ENCODE data around the gene GIMAP8. TPM values are rescaled to one million over a fixed set of nuclear protein-coding genes. Genes with fewer than 3 reads are reported as not detected.

The GIMAP8 gene
- total RNA-seq, 1 donor from 2014 or later, result not detected

GRCh38 chr7:150404172-150404804 lies 46.1 kb upstream of the GIMAP8 start:
- H3K4me3 ChIP-seq (ENCODE audit: low read depth, low read length), result peak overlapping the region; percentile 67
- TF ChIP-seq, protein P1, sequence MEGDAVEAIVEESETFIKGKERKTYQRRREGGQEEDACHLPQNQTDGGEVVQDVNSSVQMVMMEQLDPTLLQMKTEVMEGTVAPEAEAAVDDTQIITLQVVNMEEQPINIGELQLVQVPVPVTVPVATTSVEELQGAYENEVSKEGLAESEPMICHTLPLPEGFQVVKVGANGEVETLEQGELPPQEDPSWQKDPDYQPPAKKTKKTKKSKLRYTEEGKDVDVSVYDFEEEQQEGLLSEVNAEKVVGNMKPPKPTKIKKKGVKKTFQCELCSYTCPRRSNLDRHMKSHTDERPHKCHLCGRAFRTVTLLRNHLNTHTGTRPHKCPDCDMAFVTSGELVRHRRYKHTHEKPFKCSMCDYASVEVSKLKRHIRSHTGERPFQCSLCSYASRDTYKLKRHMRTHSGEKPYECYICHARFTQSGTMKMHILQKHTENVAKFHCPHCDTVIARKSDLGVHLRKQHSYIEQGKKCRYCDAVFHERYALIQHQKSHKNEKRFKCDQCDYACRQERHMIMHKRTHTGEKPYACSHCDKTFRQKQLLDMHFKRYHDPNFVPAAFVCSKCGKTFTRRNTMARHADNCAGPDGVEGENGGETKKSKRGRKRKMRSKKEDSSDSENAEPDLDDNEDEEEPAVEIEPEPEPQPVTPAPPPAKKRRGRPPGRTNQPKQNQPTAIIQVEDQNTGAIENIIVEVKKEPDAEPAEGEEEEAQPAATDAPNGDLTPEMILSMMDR (conservative IDR thresholded peaks at IDR 0.05; ENCODE audit: low read depth, low read length), result no peak
- DNase-seq (ENCODE audit: low read depth), result no peak

DNA sequence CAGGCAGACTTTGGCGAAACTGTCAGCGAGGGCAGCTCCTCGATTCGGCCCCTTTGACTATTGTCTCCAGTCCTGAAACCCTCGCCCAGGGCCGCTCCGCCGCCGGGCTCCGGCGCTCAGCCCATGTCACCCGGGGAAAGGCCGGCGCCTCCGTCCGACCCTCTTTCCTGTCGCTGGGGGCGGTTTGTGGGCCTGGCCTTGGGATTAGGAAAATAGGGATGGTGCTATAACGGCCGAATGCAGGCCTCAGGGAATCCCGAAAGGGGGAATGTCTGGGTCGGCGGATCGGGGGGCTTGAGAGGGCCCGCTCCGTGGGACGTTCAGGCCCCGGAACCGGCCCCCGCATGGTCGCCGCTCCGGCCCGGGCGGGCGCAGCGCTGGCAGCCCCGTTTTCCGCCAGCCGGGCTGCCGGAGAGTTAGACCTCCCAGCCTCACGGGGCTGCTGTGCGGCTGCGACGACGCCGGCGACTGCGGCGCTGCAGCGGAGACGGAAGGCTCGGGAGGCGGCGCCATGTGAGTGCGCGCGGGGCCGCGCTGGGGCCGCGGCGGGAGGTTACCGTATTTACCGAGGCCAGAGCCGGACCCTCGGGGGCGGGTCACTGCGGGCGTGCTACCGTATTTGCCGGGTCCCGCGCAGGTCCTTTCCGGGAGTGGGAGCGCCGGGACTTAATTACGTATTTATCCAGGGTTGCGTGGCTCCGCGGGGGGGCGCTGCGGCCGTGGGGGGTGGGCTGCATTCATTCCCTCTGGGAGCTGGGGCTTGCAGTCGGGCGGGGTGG lies 45.4 kb upstream of the GIMAP8 start:
- no peak for DNase-seq (ENCODE audit: low read depth)
- TF ChIP-seq, protein P1 (conservative IDR thresholded peaks at IDR 0.05; ENCODE audit: low read depth, low read length), result peak; percentile 26
- peak overlapping the region; percentile 67 for H3K4me3 ChIP-seq (ENCODE audit: low read depth, low read length)

- peak overlapping the region; percentile 67 for H3K4me3 ChIP-seq (ENCODE audit: low read depth, low read length)
- no peak for DNase-seq (ENCODE audit: low read depth)
- TF ChIP-seq, protein P1 (conservative IDR thresholded peaks at IDR 0.05; ENCODE audit: low read depth, low read length), result no peak
Observed at GRCh38 chr7:150405584-150406311, 44.7 kb upstream of the GIMAP8 start.

GRCh38 chr7:150406312-150406566 lies 44.2 kb upstream of the GIMAP8 start:
- TF ChIP-seq, protein P1 (conservative IDR thresholded peaks at IDR 0.05; ENCODE audit: low read depth, low read length), result no peak
- no peak for DNase-seq (ENCODE audit: low read depth)
- peak overlapping the region; percentile 67 for H3K4me3 ChIP-seq (ENCODE audit: low read depth, low read length)

- H3K4me3 ChIP-seq (ENCODE audit: low read depth, low read length), result peak overlapping the region; percentile 67
- TF ChIP-seq, protein P1 (conservative IDR thresholded peaks at IDR 0.05; ENCODE audit: low read depth, low read length), result no peak
- DNase-seq (ENCODE audit: low read depth), result no peak
Observed at GRCh38 chr7:150406567-150407421, 43.6 kb upstream of the GIMAP8 start.

GRCh38 chr7:150407588-150408392 lies 42.6 kb upstream of the GIMAP8 start:
- no peak overlapping the region for H3K4me3 ChIP-seq (ENCODE audit: low read depth, low read length)
- DNase-seq (ENCODE audit: low read depth), result no peak
- TF ChIP-seq, protein P1 (conservative IDR thresholded peaks at IDR 0.05; ENCODE audit: low read depth, low read length), result no peak
